Measurements from ENCODE around the gene KIF21B.

The KIF21B gene

DNA sequence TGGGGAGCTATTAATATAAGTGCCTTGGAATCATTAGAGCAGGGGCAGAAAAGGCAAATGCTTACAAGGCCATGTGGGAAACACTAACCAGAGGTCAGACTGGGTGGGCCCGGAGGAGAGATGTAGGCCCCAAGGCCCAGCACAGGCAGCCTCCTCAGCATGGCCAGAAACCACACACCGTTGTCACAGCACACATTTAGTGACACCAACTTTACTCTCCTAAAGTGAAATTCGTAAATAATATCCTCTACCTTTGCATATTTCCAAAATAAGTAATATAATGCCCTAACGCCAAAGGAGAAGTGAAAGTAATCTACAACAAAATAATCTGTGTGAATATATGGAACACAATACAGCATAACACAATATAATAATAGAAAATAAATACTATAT is 62.6 kb downstream of the KIF21B start:
- TF ChIP-seq, protein P1, sequence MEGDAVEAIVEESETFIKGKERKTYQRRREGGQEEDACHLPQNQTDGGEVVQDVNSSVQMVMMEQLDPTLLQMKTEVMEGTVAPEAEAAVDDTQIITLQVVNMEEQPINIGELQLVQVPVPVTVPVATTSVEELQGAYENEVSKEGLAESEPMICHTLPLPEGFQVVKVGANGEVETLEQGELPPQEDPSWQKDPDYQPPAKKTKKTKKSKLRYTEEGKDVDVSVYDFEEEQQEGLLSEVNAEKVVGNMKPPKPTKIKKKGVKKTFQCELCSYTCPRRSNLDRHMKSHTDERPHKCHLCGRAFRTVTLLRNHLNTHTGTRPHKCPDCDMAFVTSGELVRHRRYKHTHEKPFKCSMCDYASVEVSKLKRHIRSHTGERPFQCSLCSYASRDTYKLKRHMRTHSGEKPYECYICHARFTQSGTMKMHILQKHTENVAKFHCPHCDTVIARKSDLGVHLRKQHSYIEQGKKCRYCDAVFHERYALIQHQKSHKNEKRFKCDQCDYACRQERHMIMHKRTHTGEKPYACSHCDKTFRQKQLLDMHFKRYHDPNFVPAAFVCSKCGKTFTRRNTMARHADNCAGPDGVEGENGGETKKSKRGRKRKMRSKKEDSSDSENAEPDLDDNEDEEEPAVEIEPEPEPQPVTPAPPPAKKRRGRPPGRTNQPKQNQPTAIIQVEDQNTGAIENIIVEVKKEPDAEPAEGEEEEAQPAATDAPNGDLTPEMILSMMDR (IDR thresholded peaks at IDR 0.05; ENCODE audit: low read depth, low read length) = no peak

GRCh38 chr1:200960236-200960947 is 63.1 kb downstream of the KIF21B start:
- no peak for DNase-seq (ENCODE audit: low read depth, low spot score)
- H3K4me3 ChIP-seq (ENCODE audit: low read depth, low read length) = no peak overlapping the region
- TF ChIP-seq, protein P1 (IDR thresholded peaks at IDR 0.05; ENCODE audit: low read depth, low read length) = no peak
- in situ Hi-C loops (cut with HindIII; ENCODE audit: low sequenced_read_pairs) = no loop called here

More for the DNA sequence above, 62.6 kb downstream of the KIF21B start:
- no peak overlapping the region for H3K4me3 ChIP-seq (ENCODE audit: low read depth, low read length)
- DNase-seq (ENCODE audit: low read depth, low spot score) = no peak
- in situ Hi-C loops (cut with HindIII; ENCODE audit: low sequenced_read_pairs) = no loop called here

- in situ Hi-C loops (cut with HindIII; ENCODE audit: low sequenced_read_pairs) = no loop called here
- TF ChIP-seq, protein P1 (IDR thresholded peaks at IDR 0.05; ENCODE audit: low read depth, low read length) = no peak
- no peak for DNase-seq (ENCODE audit: low read depth, low spot score)
- H3K4me3 ChIP-seq (ENCODE audit: low read depth, low read length) = no peak overlapping the region
These were observed 64.0 kb downstream of the KIF21B start for GRCh38 chr1:200959411-200959921.

DNA sequence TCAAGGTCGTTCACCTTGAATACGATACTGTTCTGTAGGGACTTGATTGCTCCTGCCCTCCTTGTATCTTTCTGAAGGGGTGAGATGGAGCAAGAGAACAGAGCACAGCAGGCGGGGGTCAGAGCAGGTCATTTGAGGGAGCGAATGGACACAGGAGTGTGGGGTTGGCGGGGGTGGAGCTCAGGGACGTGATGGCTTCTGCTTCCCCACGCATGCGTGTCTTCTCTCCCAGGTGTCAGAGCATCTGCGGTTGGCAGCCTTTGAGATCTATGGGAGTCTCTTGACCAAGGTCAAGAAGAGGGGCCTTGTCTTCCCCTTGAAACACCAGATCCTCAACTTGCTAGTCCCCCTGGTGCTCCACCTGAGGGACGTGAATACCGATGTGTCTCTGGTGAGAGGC is 64.9 kb downstream of the KIF21B start:
- H3K4me3 ChIP-seq (ENCODE audit: low read depth, low read length) = no peak overlapping the region
- in situ Hi-C loops (cut with HindIII; ENCODE audit: low sequenced_read_pairs) = no loop called here
- TF ChIP-seq, protein P1 (IDR thresholded peaks at IDR 0.05; ENCODE audit: low read depth, low read length) = no peak
- DNase-seq (ENCODE audit: low read depth, low spot score) = no peak

DNA sequence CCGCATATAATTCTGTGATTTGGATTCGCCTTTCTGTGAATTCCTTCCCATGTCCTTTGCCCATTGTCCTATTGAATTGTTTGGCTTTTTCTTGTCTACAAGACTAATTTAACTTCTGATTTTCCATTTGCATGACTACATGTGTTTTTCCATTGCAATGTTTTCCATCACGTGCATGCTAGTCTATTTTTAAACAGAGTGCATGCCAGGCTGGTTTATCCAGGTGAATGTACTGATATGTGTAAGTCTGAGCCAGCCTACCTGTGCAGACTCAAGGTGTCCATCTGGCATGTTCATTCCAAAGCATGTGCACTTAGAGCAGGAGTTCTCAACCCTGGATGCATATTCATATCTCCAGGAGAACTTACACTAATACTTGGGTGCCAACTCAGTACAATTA is 69.1 kb downstream of the KIF21B start:
- in situ Hi-C loops (cut with HindIII; ENCODE audit: low sequenced_read_pairs) = no loop called here
- TF ChIP-seq, protein P1 (IDR thresholded peaks at IDR 0.05; ENCODE audit: low read depth, low read length) = no peak
- DNase-seq (ENCODE audit: low read depth, low spot score) = no peak
- no peak overlapping the region for H3K4me3 ChIP-seq (ENCODE audit: low read depth, low read length)

DNA sequence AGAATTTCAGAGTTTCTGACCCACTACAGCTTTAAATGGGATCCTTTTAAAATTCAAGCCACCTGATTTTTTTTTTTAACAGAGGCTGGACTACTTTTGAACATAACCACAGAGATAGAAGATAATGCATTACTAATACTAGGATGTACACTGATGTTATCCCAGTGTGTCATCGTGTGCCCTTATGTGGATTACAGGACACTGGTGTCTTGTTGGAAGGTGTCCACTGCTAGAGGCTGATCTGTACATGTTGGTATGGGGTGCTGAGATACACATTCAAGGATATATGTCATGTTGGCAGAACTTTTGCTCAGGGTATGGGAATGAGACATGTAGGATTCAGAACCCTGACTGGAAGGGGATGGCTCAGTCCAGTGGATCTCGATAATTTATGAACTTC is 72.5 kb downstream of the KIF21B start:
- no peak overlapping the region for H3K4me3 ChIP-seq (ENCODE audit: low read depth, low read length)
- TF ChIP-seq, protein P1 (IDR thresholded peaks at IDR 0.05; ENCODE audit: low read depth, low read length) = no peak
- in situ Hi-C loops (cut with HindIII; ENCODE audit: low sequenced_read_pairs) = no loop called here
- no peak for DNase-seq (ENCODE audit: low read depth, low spot score)

Data from astrocyte of the spinal cord (primary cell).